GM21360 (cell line): Measurements from ENCODE around the gene OR8B12.

Source experiments
- ATAC-seq: cut with Tn5 transposase; IDR thresholded peaks from one replicate; pipeline ENCODE4 v1.9.1; 2021; ENCODE audit warnings: mild to moderate bottlenecking, moderate library complexity; ENCODE audit not compliant: unreplicated experiment

Gene OR8B12

GRCh38 chr11:124543554-124543953, at the start of gene OR8B12:
TSS of gene OR8B12 (minus strand) at chr11:124543654. CDS start at chr11:124543654, 0 bp downstream.
- no peak for ATAC-seq

- no peak for ATAC-seq
Observed at GRCh38 chr11:124592627-124593026, 49.2 kb upstream of the OR8B12 start.

GRCh38 chr11:124591430-124591829, 48.0 kb upstream of the OR8B12 start:
- no peak for ATAC-seq

GRCh38 chr11:124586238-124586860, 42.9 kb upstream of the OR8B12 start:
- ATAC-seq: no peak

- no peak for ATAC-seq
Observed at GRCh38 chr11:124584681-124585372, 41.4 kb upstream of the OR8B12 start.

GRCh38 chr11:124583781-124584180, 40.3 kb upstream of the OR8B12 start:
- ATAC-seq: no peak

GRCh38 chr11:124582565-124582964, 39.1 kb upstream of the OR8B12 start:
- ATAC-seq: no peak

GRCh38 chr11:124581817-124582216, 38.4 kb upstream of the OR8B12 start:
- no peak for ATAC-seq

- ATAC-seq: no peak
Observed at GRCh38 chr11:124578761-124579160, 35.3 kb upstream of the OR8B12 start.

- no peak for ATAC-seq
Observed at GRCh38 chr11:124577716-124578427, 34.4 kb upstream of the OR8B12 start.

GRCh38 chr11:124570160-124570559, 26.7 kb upstream of the OR8B12 start:
- no peak for ATAC-seq

GRCh38 chr11:124569697-124570096, 26.2 kb upstream of the OR8B12 start, which contains the start of gene OR8A1:
TSS of gene OR8A1 (plus strand) at chr11:124569997. CDS start at chr11:124570120, 123 bp downstream.
- ATAC-seq: no peak

GRCh38 chr11:124556828-124557227, 13.4 kb upstream of the OR8B12 start:
- no peak for ATAC-seq

- ATAC-seq: no peak
Observed at GRCh38 chr11:124551987-124552386, 8.5 kb upstream of the OR8B12 start.

- no peak for ATAC-seq
Observed at GRCh38 chr11:124551189-124551588, 7.7 kb upstream of the OR8B12 start.

- ATAC-seq: no peak
Observed at GRCh38 chr11:124543145-124543544, 309 bp downstream of the OR8B12 start.

- no peak for ATAC-seq
Observed at GRCh38 chr11:124541204-124541603, 2.2 kb downstream of the OR8B12 start.

GRCh38 chr11:124538019-124538418, 5.4 kb downstream of the OR8B12 start:
- ATAC-seq: no peak

- no peak for ATAC-seq
Observed at GRCh38 chr11:124536520-124536919, 6.9 kb downstream of the OR8B12 start.

- ATAC-seq: no peak
Observed at GRCh38 chr11:124535552-124536232, 7.8 kb downstream of the OR8B12 start.

GRCh38 chr11:124534051-124534450, 9.4 kb downstream of the OR8B12 start:
- ATAC-seq: no peak
